KOPT-K1 (cell line): ENCODE measurements around the gene HEATR5A.
"Not testable (repeated sequence)": the region's sequence is repeated elsewhere in the genome, so short reads cannot be mapped to it uniquely, and the experiment has no call there.

Experiments used
- H3K27ac ChIP-seq: fragments of 200-600 bp; sonication (generic); 2 replicates; pipeline ENCODE4 v1.5.1; 2016; ENCODE audit warnings: antibody characterized with exemption, mild to moderate bottlenecking, low read depth, low read length; ENCODE audit not compliant: poor library complexity, severe bottlenecking
- H3K36me3 ChIP-seq: fragments of 200-600 bp; sonication (generic); 2 replicates; pipeline ENCODE4 v1.5.1; 2017; ENCODE audit warnings: antibody characterized with exemption, mild to moderate bottlenecking, low read length, moderate library complexity; ENCODE audit not compliant: insufficient read depth
- H3K9me3 ChIP-seq: fragments of 200-600 bp; sonication (generic); 2 replicates; pipeline ENCODE4 v1.5.1; 2017; ENCODE audit warnings: antibody characterized with exemption, low read length, mild to moderate bottlenecking; ENCODE audit not compliant: insufficient read depth, poor library complexity, severe bottlenecking

The HEATR5A gene

GRCh38 chr14:31387091-31387490 lies 33.3 kb downstream of the HEATR5A start:
- Histone ChIP-seq H3K36me3 (no peaks in the 10 kb centered on the region), H3K9me3 (no peaks in the 10 kb centered on the region), H3K27ac (no peak overlapping the region)

GRCh38 chr14:31386271-31386670 lies 34.1 kb downstream of the HEATR5A start:
- Histone ChIP-seq H3K9me3 (no peaks in the 10 kb centered on the region), H3K27ac (no peak overlapping the region), H3K36me3 (no peaks in the 10 kb centered on the region)

GRCh38 chr14:31382221-31382620 lies 38.1 kb downstream of the HEATR5A start:
- H3K36me3 ChIP-seq = no peaks in the 10 kb centered on the region
- no peaks in the 10 kb centered on the region for H3K9me3 ChIP-seq
- H3K27ac ChIP-seq = no peak overlapping the region

- Histone ChIP-seq H3K9me3 (no peaks in the 10 kb centered on the region), H3K36me3 (no peaks in the 10 kb centered on the region), H3K27ac (no peak overlapping the region)
These were observed 40.2 kb downstream of the HEATR5A start for GRCh38 chr14:31380106-31380505.

GRCh38 chr14:31379125-31379947 lies 41.0 kb downstream of the HEATR5A start:
- not testable (repeated sequence) for H3K27ac ChIP-seq, H3K9me3 ChIP-seq, H3K36me3 ChIP-seq

DNA sequence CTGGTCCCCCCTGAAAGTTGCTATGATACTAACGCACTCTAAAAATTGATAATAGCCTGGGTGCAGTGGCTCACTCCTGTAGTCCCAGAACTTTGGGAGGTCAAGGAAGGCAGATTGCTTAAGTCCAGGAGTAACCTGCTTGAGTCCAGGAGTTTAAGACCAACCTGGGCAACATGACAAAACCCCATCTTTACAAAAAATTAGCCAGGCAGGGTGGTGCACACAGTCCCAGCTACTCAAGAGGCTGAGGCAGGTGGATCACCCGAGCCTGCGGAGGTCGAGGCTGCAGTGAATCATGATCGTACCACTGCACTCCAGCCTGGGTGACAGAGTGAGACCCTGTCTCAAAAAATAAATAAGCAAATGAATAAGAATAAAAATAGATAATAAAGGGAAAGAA lies 42.9 kb downstream of the HEATR5A start:
- Histone ChIP-seq H3K27ac (no peak overlapping the region), H3K36me3 (no peaks in the 10 kb centered on the region), H3K9me3 (no peaks in the 10 kb centered on the region)

DNA sequence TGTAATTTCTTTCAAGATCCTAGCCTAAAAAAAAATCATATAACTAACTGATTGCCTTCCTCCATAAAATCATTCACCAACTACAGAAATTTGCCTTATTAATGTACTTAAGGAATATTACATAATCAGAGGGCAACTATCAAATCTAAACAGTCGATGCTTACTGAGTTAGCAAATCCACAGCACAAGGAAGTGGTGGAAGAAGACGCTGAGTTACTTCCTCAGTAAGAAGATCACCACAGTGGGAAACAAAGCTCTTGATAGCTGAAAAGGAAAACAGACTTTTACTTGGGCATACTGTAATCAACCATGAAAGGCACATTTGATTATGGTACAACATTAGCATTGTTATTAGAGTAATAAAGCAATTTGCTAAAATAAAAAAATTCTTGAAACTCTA lies 48.7 kb downstream of the HEATR5A start:
- Histone ChIP-seq H3K36me3 (no peaks in the 10 kb centered on the region), H3K9me3 (no peaks in the 10 kb centered on the region), H3K27ac (no peak overlapping the region)

DNA sequence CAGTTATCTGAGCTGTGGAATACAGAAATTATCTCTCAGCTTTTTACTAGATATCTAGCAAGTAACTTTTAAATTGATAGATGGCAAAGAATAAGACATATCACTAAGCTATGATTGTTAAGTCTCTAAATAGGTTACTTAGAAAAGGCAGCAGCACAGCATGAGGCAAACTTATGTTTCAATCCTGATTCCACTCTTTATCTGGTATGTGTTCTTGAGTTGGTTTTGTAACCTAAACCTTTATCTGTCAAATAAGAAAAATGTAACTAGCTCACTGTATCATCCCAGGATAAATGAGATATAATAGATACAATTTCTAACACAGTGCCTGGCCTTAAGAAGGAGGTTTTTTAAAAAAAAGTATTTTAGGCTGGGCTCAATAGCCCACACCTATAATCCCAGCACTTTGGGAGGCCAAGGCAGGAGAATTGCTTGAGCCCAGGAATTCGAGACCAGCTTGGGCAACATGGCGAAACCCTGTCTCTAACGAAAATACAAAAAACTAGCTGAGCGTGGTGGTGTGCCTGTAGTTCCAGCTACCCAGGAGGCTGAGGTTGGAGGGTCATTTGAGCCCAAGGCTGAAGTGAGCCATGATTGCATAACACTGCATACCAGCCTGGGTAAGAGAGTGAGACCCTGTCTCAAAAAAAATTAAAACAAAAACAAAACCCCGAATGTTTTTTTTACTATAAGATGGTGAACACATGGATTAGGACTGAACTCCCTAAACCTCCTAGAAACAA lies 56.8 kb downstream of the HEATR5A start:
- H3K9me3 ChIP-seq = no peaks in the 10 kb centered on the region
- H3K27ac ChIP-seq = no peak overlapping the region
- no peaks in the 10 kb centered on the region for H3K36me3 ChIP-seq

DNA sequence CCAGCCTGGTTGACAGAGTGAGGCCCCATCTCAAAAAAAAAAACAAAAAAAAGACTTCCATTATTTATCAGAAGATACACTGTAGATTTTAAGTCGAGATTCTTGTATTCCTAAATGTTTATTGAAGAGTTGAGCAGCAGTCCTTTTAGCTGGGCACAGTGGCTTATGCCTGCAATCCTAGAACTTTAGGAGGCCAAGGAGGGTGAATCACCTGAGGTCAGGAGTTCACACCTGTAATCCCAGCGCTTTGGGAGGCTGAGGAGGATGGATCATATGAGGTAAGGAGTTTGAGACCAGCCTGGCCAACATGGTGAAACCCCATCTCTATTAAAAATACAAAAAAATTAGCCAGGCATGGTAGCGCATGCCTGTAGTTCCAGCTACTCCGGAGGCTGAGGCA lies 57.6 kb downstream of the HEATR5A start:
- Histone ChIP-seq H3K9me3 (no peaks in the 10 kb centered on the region), H3K36me3 (no peaks in the 10 kb centered on the region; the same call in 1 of the 2 replicates), H3K27ac (no peak overlapping the region)

DNA sequence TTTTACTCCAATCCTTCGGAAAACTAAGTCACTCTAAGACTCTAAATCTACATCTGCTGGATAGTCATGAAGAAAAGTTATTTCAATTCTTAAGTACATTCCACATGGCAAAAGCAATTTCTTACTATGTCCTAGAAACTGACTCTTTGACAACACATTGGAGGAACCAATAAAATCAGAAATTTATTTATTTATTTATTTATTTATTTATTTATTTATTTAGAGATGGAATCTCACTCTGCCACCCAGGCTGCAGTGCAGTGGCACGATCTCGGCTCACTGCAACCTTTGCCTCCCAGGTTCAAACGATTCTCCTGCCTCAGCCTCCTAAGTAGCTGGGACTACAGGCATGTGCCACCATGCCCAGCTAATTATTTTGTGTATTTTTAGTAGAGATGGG lies 58.6 kb downstream of the HEATR5A start:
- H3K27ac ChIP-seq, H3K9me3 ChIP-seq, H3K36me3 ChIP-seq: not testable (repeated sequence)

DNA sequence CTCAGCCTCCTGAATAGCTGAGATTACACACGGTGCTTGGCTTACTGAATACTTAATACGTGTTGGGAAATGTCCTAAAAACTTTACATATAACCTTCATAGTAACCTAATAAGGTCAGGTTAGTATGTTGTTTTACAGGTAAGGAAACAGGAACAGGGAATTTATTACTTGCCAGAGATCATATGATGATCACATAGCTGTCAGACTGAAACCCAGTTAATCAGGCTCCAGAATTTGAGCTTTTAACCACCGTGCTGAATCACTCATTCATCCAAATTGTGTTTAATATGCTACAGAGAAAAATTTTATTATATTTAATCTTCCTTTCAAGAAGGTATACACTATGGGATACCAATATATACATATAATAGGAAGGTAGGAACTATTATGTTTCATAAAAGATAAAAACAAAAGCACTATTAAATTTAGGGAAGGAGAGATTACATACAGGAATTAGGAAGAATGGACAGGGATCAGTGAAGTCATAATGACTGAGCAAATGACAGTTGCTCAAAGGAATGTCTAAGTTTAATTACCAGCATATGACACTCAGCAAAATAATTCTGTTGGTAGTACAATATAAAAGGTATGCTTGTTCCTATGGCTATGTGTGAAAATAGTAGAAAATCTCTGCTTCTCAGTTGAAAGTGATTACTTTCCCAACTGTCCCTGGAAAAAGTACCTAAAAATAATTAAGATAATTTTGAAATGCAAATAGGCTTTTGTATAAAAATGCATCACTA lies 59.3 kb downstream of the HEATR5A start:
- Histone ChIP-seq H3K27ac (no peak overlapping the region), H3K36me3 (no peaks in the 10 kb centered on the region; the same call in 1 of the 2 replicates), H3K9me3 (no peaks in the 10 kb centered on the region)

DNA sequence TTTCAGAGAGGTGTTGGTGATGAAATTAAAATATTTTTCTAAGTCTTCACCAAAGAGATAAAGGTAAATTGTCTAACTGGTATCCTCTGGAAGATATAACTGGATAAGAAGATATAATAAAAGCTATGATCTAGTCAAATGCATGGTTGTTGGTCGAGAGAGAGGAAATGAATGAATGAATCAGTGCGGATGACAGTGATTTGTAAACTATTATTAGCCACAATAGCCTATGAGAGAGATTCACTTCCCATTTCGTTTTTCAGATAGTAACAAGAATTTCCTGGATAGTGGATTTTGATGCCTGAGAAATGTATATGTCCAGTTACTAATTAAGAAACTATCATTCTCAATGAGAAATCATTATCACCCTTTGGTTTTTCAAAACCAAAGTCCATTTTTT lies 63.1 kb downstream of the HEATR5A start:
- Histone ChIP-seq H3K36me3 (no peaks in the 10 kb centered on the region; the same call in 1 of the 2 replicates), H3K9me3 (no peaks in the 10 kb centered on the region), H3K27ac (no peak overlapping the region)

DNA sequence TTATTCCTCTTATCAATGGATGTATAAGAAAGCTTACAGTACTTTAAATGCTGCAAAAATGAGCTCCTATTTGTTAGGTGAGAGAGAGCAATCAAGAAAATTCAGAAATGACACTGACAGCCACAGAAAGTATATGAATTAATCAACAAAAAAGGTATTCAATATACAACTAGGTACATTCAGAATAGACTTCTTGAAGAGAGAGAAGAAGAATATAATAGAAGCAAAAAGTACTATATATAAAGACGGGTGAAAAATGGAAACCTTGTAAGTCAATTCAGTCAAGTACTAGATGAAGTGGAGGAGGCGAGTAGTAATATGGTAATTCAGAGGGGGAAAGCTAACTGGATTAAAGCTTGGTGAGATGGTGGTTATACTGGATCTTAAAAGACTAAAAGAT lies 74.3 kb downstream of the HEATR5A start:
- Histone ChIP-seq H3K9me3 (no peaks in the 10 kb centered on the region), H3K36me3 (no peaks in the 10 kb centered on the region)

GRCh38 chr14:31341280-31341679 lies 79.1 kb downstream of the HEATR5A start:
- Histone ChIP-seq H3K36me3 (no peaks in the 10 kb centered on the region), H3K9me3 (no peaks in the 10 kb centered on the region), H3K27ac (no peak overlapping the region)

More for the DNA sequence above, 74.3 kb downstream of the HEATR5A start:
- no peak overlapping the region for H3K27ac ChIP-seq
